Gastrocnemius medialis (tissue), 4 donors: ENCODE data around the gene DNAJC7. TPM values are rescaled to one million over a fixed set of nuclear protein-coding genes. Genes with fewer than 3 reads are reported as not detected.

Experiments
- ATAC-seq, 2 donors: fragments of 150-250 bp; one replicate each; pipeline ENCODE4 v1.9.1; 2016
- DNase-seq, 2 donors: peaks; one replicate each; pipeline ENCODE4 v3.0.0-alpha.2; 2019
- H3K27ac ChIP-seq, 4 donors: fragments of 200-600 bp; sonication (generic); 1 replicate in 1 of 4; 2 replicates in 3 of 4; pipeline ENCODE4 v1.5.1; 2016 to 2018; ENCODE audit warnings: mild to moderate bottlenecking in 2 of 4, moderate library complexity in 1 of 4
- H3K27me3 ChIP-seq, 3 donors: fragments of 200-600 bp; sonication (generic) in 2 of 3; 1 replicate in 1 of 3; 2 replicates in 2 of 3; pipeline versions ENCODE4 v1.5.1 to v1.6.0; 2016 to 2019; ENCODE audit warnings: mild to moderate bottlenecking in 1 of 3, moderate library complexity in 1 of 3
- H3K36me3 ChIP-seq, 2 donors: fragments of 200-600 bp; sonication (generic) in 1 of 2; one replicate each; pipeline ENCODE4 v1.5.1; 2017 to 2018
- H3K4me1 ChIP-seq, 2 donors: fragments of 200-600 bp; sonication (generic) in 1 of 2; one replicate each; pipeline ENCODE4 v1.5.1; 2016 to 2017; ENCODE audit warnings: mild to moderate bottlenecking in 2 of 2
- H3K4me3 ChIP-seq, 4 donors: fragments of 200-600 bp; sonication (generic) in 3 of 4; 1 replicate in 1 of 4; 2 replicates in 3 of 4; pipeline ENCODE4 v1.5.1; 2016 to 2019; ENCODE audit warnings: mild to moderate bottlenecking in 2 of 4
- H3K9me3 ChIP-seq, 3 donors: fragments of 200-600 bp; sonication (generic) in 2 of 3; 1 replicate in 1 of 3; 2 replicates in 2 of 3; pipeline ENCODE4 v1.5.1; 2016 to 2019
- CTCF ChIP-seq, 5 experiments: fragments of 450-650 bp in 3 of 5; fragments of 200-600 bp in 2 of 5; sonication (generic) in 2 of 5; IDR thresholded peaks in 4 of 5; conservative IDR thresholded peaks in 1 of 5; 1 replicate in 4 of 5; 2 replicates in 1 of 5; pipeline ENCODE4 v1.5.1; 2016 to 2019; ENCODE audit warnings: antibody characterized with exemption in 5 of 5, mild to moderate bottlenecking in 3 of 5, moderate library complexity in 3 of 5
- POLR2A ChIP-seq, 2 donors: fragments of 450-650 bp; IDR thresholded peaks; one replicate each; pipeline ENCODE4 v1.6.1; 2017; ENCODE audit warnings: antibody characterized with exemption in 2 of 2, mild to moderate bottlenecking in 2 of 2, moderate library complexity in 2 of 2
- in situ Hi-C, 4 donors: fragments of 200-750 bp; cut with MboI; loops; one replicate each; pipeline versions ENCODE4 v1.15.0 to v1.8.0; 2017; ENCODE audit warnings: low sequenced_read_pairs in 4 of 4
- intact Hi-C: fragments of 100-400 bp; cut with DNase I; formaldehyde crosslinking; loops from one replicate; pipeline ENCODE4 v1.15.1; 2023; ENCODE audit warnings: low total_unique reads
- total RNA-seq, 4 donors: library from RNA; depleted of rRNA; stranded (reverse); fragments of >200 nt; gene quantifications; one replicate each; pipeline versions ENCODE4 v1.1.0 to v1.2.3, GENCODE V29; 2016

The DNAJC7 gene, protein sequence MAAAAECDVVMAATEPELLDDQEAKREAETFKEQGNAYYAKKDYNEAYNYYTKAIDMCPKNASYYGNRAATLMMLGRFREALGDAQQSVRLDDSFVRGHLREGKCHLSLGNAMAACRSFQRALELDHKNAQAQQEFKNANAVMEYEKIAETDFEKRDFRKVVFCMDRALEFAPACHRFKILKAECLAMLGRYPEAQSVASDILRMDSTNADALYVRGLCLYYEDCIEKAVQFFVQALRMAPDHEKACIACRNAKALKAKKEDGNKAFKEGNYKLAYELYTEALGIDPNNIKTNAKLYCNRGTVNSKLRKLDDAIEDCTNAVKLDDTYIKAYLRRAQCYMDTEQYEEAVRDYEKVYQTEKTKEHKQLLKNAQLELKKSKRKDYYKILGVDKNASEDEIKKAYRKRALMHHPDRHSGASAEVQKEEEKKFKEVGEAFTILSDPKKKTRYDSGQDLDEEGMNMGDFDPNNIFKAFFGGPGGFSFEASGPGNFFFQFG
- 10 to 100 TPM; 64.4 to 78.9 (median 66.4) TPM for total RNA-seq

- in situ Hi-C loops: no loop called here
- TF ChIP-seq POLR2A (IDR thresholded peaks at IDR 0.05) (peak; percentile 63 to 70), CTCF (IDR thresholded peaks at IDR 0.05 in 4 of 5, conservative IDR thresholded peaks at IDR 0.05 in 1 of 5) (peak in 1 of 5 experiments; percentile 24)
- Histone ChIP-seq H3K9me3 (no peaks in the 10 kb centered on the region), H3K36me3 (peaks cover 0 to 6% of the 10 kb centered on the region in 2 donors), H3K4me3 (peak within 1 kb of the TSS; percentile 85 to 98 (median 89)), H3K27me3 (no peaks in the 10 kb centered on the region), H3K27ac (peak within 1 kb of the TSS; percentile 88 to 98 (median 92)), H3K4me1 (peaks cover 66 to 68% of the 10 kb centered on the region in 2 donors)
- DNase-seq: peak; percentile 81 to 90
- intact Hi-C loops: loop anchor here (2.0 to 5.0 kb wide), 2 partner anchors 50 to 230 kb away; partner anchors contain the start of genes CNP and JUP
- ATAC-seq: peak; percentile 85 to 90
Observed at GRCh38 chr17:42016941-42017865, at the start of gene DNAJC7. DNAJC7 (minus strand) TSS chr17:42017439; CDS start chr17:42017416, 23 bp downstream.

DNA sequence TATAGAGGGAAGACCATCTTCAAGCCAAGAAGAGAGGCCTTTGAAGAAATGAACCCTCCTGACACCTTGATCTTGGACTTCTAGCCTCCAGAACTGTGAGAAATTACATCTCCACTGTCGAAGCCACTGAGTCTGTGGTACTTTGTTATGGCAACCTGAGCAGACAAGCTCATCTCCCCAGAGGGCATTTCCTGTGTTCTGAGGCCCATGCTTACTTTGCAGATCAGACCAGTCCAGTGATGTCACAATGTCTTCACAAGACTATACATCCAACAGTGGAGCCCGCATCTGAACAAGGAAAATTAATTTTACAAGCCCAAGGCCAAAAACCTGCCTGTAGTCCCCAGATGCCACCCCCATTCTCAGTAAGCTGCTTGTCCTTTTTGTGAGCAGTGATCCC lies 48.0 kb upstream of the DNAJC7 start:
- Histone ChIP-seq H3K27me3 (no peaks in the 10 kb centered on the region), H3K9me3 (no peaks in the 10 kb centered on the region), H3K27ac (no peak overlapping the region), H3K36me3 (no peaks in the 10 kb centered on the region), H3K4me3 (no peak overlapping the region), H3K4me1 (peaks cover 22 to 23% of the 10 kb centered on the region in 2 donors)
- in situ Hi-C loops (loop anchor here in 3 of 4 donors (5.0 to 10.0 kb wide), 2 partner anchors 37 to 50 kb away; partner anchors contain the start of gene DHX58 (in 1 of the 3)), intact Hi-C loops (no loop called here)
- ATAC-seq (no peak), DNase-seq (no peak)
- TF ChIP-seq POLR2A (IDR thresholded peaks at IDR 0.05): no peak
- no peak for TF ChIP-seq CTCF (IDR thresholded peaks at IDR 0.05 in 4 of 5, conservative IDR thresholded peaks at IDR 0.05 in 1 of 5)

GRCh38 chr17:42062681-42063080 lies 45.4 kb upstream of the DNAJC7 start:
- Histone ChIP-seq H3K36me3 (no peaks in the 10 kb centered on the region), H3K4me3 (no peak overlapping the region), H3K27me3 (no peaks in the 10 kb centered on the region), H3K9me3 (no peaks in the 10 kb centered on the region), H3K27ac (peak overlapping the region in 2 of 4 donors; percentile 71 to 88), H3K4me1 (peaks cover 15 to 17% of the 10 kb centered on the region in 2 donors)
- TF ChIP-seq CTCF (IDR thresholded peaks at IDR 0.05 in 4 of 5, conservative IDR thresholded peaks at IDR 0.05 in 1 of 5) (no peak), POLR2A (IDR thresholded peaks at IDR 0.05) (no peak)
- in situ Hi-C loops (loop anchor here in 1 of 4 donors (10.0 kb wide), 1 partner anchor 52 kb away; the partner anchor contains the start of gene DHX58), intact Hi-C loops (loop anchor here (2.0 kb wide), 1 partner anchor 38 kb away; no protein-coding TSS in a partner anchor)
- no peak for ATAC-seq
- no peak for DNase-seq
